GM19099 (cell line): ENCODE data around the gene CALML4.

ENCODE experiments used
- POLR2A ChIP-seq: IDR thresholded peaks from 3 replicates; pipeline ENCODE4 v1.6.1; 2011; ENCODE audit warnings: low read depth; ENCODE audit not compliant: insufficient read length; ENCODE audit errors: extremely low read depth

Gene CALML4

GRCh38 chr15:68188647-68189046 is 16.5 kb downstream of the CALML4 start:
- TF ChIP-seq POLR2A, result no peak

GRCh38 chr15:68187559-68187958 is 17.6 kb downstream of the CALML4 start:
- TF ChIP-seq POLR2A, result no peak

- TF ChIP-seq POLR2A, result no peak
These were observed 18.3 kb downstream of the CALML4 start for GRCh38 chr15:68186671-68187397.

- no peak for TF ChIP-seq POLR2A
These were observed 20.3 kb downstream of the CALML4 start for GRCh38 chr15:68184616-68185480.

- no peak for TF ChIP-seq POLR2A
These were observed 21.4 kb downstream of the CALML4 start for GRCh38 chr15:68183616-68184315.

GRCh38 chr15:68177742-68178141 is 27.4 kb downstream of the CALML4 start:
- no peak for TF ChIP-seq POLR2A

GRCh38 chr15:68176601-68177000 is 28.5 kb downstream of the CALML4 start:
- TF ChIP-seq POLR2A, result no peak

- no peak for TF ChIP-seq POLR2A
These were observed 29.6 kb downstream of the CALML4 start for GRCh38 chr15:68175526-68175925.

GRCh38 chr15:68173119-68173518 is 32.0 kb downstream of the CALML4 start:
- no peak for TF ChIP-seq POLR2A

GRCh38 chr15:68166847-68167246 is 38.3 kb downstream of the CALML4 start:
- TF ChIP-seq POLR2A, result no peak

- TF ChIP-seq POLR2A, result no peak
These were observed 41.9 kb downstream of the CALML4 start for GRCh38 chr15:68163191-68163590.

GRCh38 chr15:68158046-68158628 is 47.0 kb downstream of the CALML4 start:
- TF ChIP-seq POLR2A, result no peak

GRCh38 chr15:68157074-68157473 is 48.1 kb downstream of the CALML4 start:
- TF ChIP-seq POLR2A, result no peak

GRCh38 chr15:68154923-68155559 is 50.1 kb downstream of the CALML4 start:
- TF ChIP-seq POLR2A, result no peak

- TF ChIP-seq POLR2A, result no peak
These were observed 52.8 kb downstream of the CALML4 start for GRCh38 chr15:68152342-68152741.
